Activated CD4-positive, alpha-beta memory T cell treated with anti-CD3 and anti-CD28 coated beads, Interleukin-2, amount 10 ng/mL, durations not matched to agents 7 days and 5 days (primary cell): ENCODE data around the gene CDH4. TPM values are rescaled to one million over a fixed set of nuclear protein-coding genes. Genes with fewer than 3 reads are reported as not detected.

ENCODE experiments used
- CTCF ChIA-PET: fragments of 350-600 bp; sonication (Branson Sonifier 250); formaldehyde crosslinking; loops from one replicate; lab custom pipeline; 2021; ENCODE audit warnings: antibody characterized with exemption, inconsistent platforms; lab: Charles Lee
- POLR2A ChIA-PET: fragments of 350-600 bp; sonication (Branson Sonifier 250); formaldehyde crosslinking; loops from one replicate; lab custom pipeline; 2021; ENCODE audit warnings: antibody characterized with exemption; lab: Charles Lee
- DNase-seq: peaks from one replicate; pipeline ENCODE4 v3.0.0-alpha.2; 2020
- H3K27ac Mint-ChIP-seq: one replicate; pipeline ENCODE4 v1.8.0; 2021; ENCODE audit warnings: mild to moderate bottlenecking, mixed read lengths
- H3K27me3 Mint-ChIP-seq: one replicate; pipeline ENCODE4 v1.8.0; 2021; ENCODE audit warnings: mixed read lengths
- H3K36me3 Mint-ChIP-seq: one replicate; pipeline ENCODE4 v1.8.0; 2021; ENCODE audit warnings: low read depth, mixed read lengths
- H3K4me1 Mint-ChIP-seq: one replicate; pipeline ENCODE4 v1.8.0; 2021; ENCODE audit warnings: mixed read lengths
- H3K4me3 Mint-ChIP-seq: one replicate; pipeline ENCODE4 v1.8.0; 2021; ENCODE audit warnings: mild to moderate bottlenecking, mixed read lengths
- H3K9me3 Mint-ChIP-seq: one replicate; pipeline ENCODE4 v1.8.0; 2021; ENCODE audit warnings: mixed read lengths
- total RNA-seq, 2 experiments: library from RNA; stranded (reverse); gene quantifications; one replicate each; pipeline ENCODE4 v1.2.3, GENCODE V29; 2021

Gene CDH4
- total RNA-seq, 2 experiments from 2014 or later = 0.15 to 0.20 TPM

GRCh38 chr20:61303217-61303616 lies 51.2 kb downstream of the CDH4 start:
- Mint-ChIP-seq H3K27me3 (no peaks in the 10 kb centered on the region), H3K4me3 (no peak overlapping the region), H3K4me1 (no peaks in the 10 kb centered on the region), H3K9me3 (no peaks in the 10 kb centered on the region), H3K36me3 (no peaks in the 10 kb centered on the region), H3K27ac (no peak overlapping the region)
- DNase-seq = no peak
- ChIA-PET POLR2A (no interaction called here), CTCF (no interaction called here)

GRCh38 chr20:61303675-61304074 lies 51.6 kb downstream of the CDH4 start:
- Mint-ChIP-seq H3K27ac (no peak overlapping the region), H3K4me3 (no peak overlapping the region), H3K36me3 (no peaks in the 10 kb centered on the region), H3K9me3 (no peaks in the 10 kb centered on the region), H3K27me3 (no peaks in the 10 kb centered on the region), H3K4me1 (no peaks in the 10 kb centered on the region)
- DNase-seq = no peak
- ChIA-PET POLR2A (no interaction called here), CTCF (no interaction called here)

- H3K27ac Mint-ChIP-seq = no peak overlapping the region
- no peaks in the 10 kb centered on the region for H3K27me3 Mint-ChIP-seq
- H3K4me1 Mint-ChIP-seq = no peaks in the 10 kb centered on the region
- CTCF ChIA-PET = no interaction called here
- no peaks in the 10 kb centered on the region for H3K9me3 Mint-ChIP-seq
- no peak for DNase-seq
- no peaks in the 10 kb centered on the region for H3K36me3 Mint-ChIP-seq
- POLR2A ChIA-PET = no interaction called here
- no peak overlapping the region for H3K4me3 Mint-ChIP-seq
Measured at GRCh38 chr20:61304750-61305149, 52.7 kb downstream of the CDH4 start.

GRCh38 chr20:61306937-61307475 lies 54.9 kb downstream of the CDH4 start:
- POLR2A ChIA-PET = no interaction called here
- Mint-ChIP-seq H3K4me1 (no peaks in the 10 kb centered on the region), H3K27ac (no peak overlapping the region), H3K4me3 (no peak overlapping the region), H3K36me3 (no peaks in the 10 kb centered on the region), H3K27me3 (no peaks in the 10 kb centered on the region), H3K9me3 (peaks cover 2% of the 10 kb centered on the region)
- no peak for DNase-seq
- CTCF ChIA-PET = no interaction called here

GRCh38 chr20:61307686-61308476 lies 55.8 kb downstream of the CDH4 start:
- Mint-ChIP-seq H3K9me3 (peaks cover 5% of the 10 kb centered on the region), H3K27me3 (no peaks in the 10 kb centered on the region), H3K4me1 (no peaks in the 10 kb centered on the region), H3K4me3 (no peak overlapping the region), H3K27ac (no peak overlapping the region), H3K36me3 (no peaks in the 10 kb centered on the region)
- no peak for DNase-seq
- ChIA-PET CTCF (no interaction called here), POLR2A (no interaction called here)

- ChIA-PET CTCF (no interaction called here), POLR2A (no interaction called here)
- Mint-ChIP-seq H3K4me3 (no peak overlapping the region), H3K27me3 (no peaks in the 10 kb centered on the region), H3K27ac (no peak overlapping the region), H3K9me3 (peaks cover 5% of the 10 kb centered on the region), H3K4me1 (no peaks in the 10 kb centered on the region), H3K36me3 (no peaks in the 10 kb centered on the region)
- no peak for DNase-seq
Measured at GRCh38 chr20:61308477-61308774, 56.4 kb downstream of the CDH4 start.

- Mint-ChIP-seq H3K27me3 (no peaks in the 10 kb centered on the region), H3K36me3 (no peaks in the 10 kb centered on the region), H3K27ac (no peak overlapping the region), H3K4me3 (no peak overlapping the region), H3K4me1 (no peaks in the 10 kb centered on the region), H3K9me3 (peaks cover 9% of the 10 kb centered on the region)
- ChIA-PET CTCF (no interaction called here), POLR2A (no interaction called here)
- DNase-seq = no peak
Measured at GRCh38 chr20:61310954-61311353, 58.9 kb downstream of the CDH4 start.

GRCh38 chr20:61311656-61312387 lies 59.8 kb downstream of the CDH4 start:
- no peaks in the 10 kb centered on the region for H3K27me3 Mint-ChIP-seq
- ChIA-PET POLR2A (no interaction called here), CTCF (no interaction called here)
- no peak overlapping the region for H3K27ac Mint-ChIP-seq
- H3K4me3 Mint-ChIP-seq = no peak overlapping the region
- peaks cover 9% of the 10 kb centered on the region for H3K9me3 Mint-ChIP-seq
- H3K36me3 Mint-ChIP-seq = no peaks in the 10 kb centered on the region
- no peak for DNase-seq
- H3K4me1 Mint-ChIP-seq = no peaks in the 10 kb centered on the region

GRCh38 chr20:61312925-61313324 lies 60.9 kb downstream of the CDH4 start:
- H3K27ac Mint-ChIP-seq = no peak overlapping the region
- no peaks in the 10 kb centered on the region for H3K27me3 Mint-ChIP-seq
- H3K4me1 Mint-ChIP-seq = no peaks in the 10 kb centered on the region
- no peak overlapping the region for H3K4me3 Mint-ChIP-seq
- H3K36me3 Mint-ChIP-seq = no peaks in the 10 kb centered on the region
- no peak for DNase-seq
- ChIA-PET POLR2A (no interaction called here), CTCF (no interaction called here)
- peaks cover 9% of the 10 kb centered on the region for H3K9me3 Mint-ChIP-seq

- H3K4me1 Mint-ChIP-seq = no peaks in the 10 kb centered on the region
- no peak for DNase-seq
- H3K4me3 Mint-ChIP-seq = no peak overlapping the region
- CTCF ChIA-PET = no interaction called here
- H3K9me3 Mint-ChIP-seq = peaks cover 9% of the 10 kb centered on the region
- H3K27me3 Mint-ChIP-seq = no peaks in the 10 kb centered on the region
- POLR2A ChIA-PET = no interaction called here
- H3K36me3 Mint-ChIP-seq = no peaks in the 10 kb centered on the region
- no peak overlapping the region for H3K27ac Mint-ChIP-seq
Measured at GRCh38 chr20:61313396-61313795, 61.3 kb downstream of the CDH4 start.

GRCh38 chr20:61314326-61315010 lies 62.4 kb downstream of the CDH4 start:
- no peaks in the 10 kb centered on the region for H3K4me1 Mint-ChIP-seq
- CTCF ChIA-PET = no interaction called here
- H3K9me3 Mint-ChIP-seq = peaks cover 9% of the 10 kb centered on the region
- POLR2A ChIA-PET = no interaction called here
- no peak for DNase-seq
- H3K27ac Mint-ChIP-seq = no peak overlapping the region
- no peaks in the 10 kb centered on the region for H3K27me3 Mint-ChIP-seq
- no peak overlapping the region for H3K4me3 Mint-ChIP-seq
- no peaks in the 10 kb centered on the region for H3K36me3 Mint-ChIP-seq

- ChIA-PET CTCF (no interaction called here), POLR2A (no interaction called here)
- Mint-ChIP-seq H3K4me3 (no peak overlapping the region), H3K27me3 (no peaks in the 10 kb centered on the region), H3K4me1 (no peaks in the 10 kb centered on the region), H3K36me3 (no peaks in the 10 kb centered on the region), H3K27ac (no peak overlapping the region), H3K9me3 (peaks cover 9% of the 10 kb centered on the region)
- no peak for DNase-seq
Measured at GRCh38 chr20:61315319-61315718, 63.3 kb downstream of the CDH4 start.

- Mint-ChIP-seq H3K4me1 (no peaks in the 10 kb centered on the region), H3K36me3 (no peaks in the 10 kb centered on the region), H3K27ac (no peak overlapping the region), H3K9me3 (peaks cover 9% of the 10 kb centered on the region), H3K4me3 (no peak overlapping the region), H3K27me3 (no peaks in the 10 kb centered on the region)
- ChIA-PET CTCF (no interaction called here), POLR2A (no interaction called here)
- no peak for DNase-seq
Measured at GRCh38 chr20:61316346-61316745, 64.3 kb downstream of the CDH4 start.
